PFSK-1 (cell line): ENCODE results near the gene CD300E.

Source experiments
- FOXP2 ChIP-seq: optimal IDR thresholded peaks from 2 replicates; pipeline ENCODE3; 2011; ENCODE audit warnings: borderline replicate concordance, control low read depth, inconsistent platforms; ENCODE audit not compliant: insufficient read depth; ENCODE audit errors: extremely low read length, extremely low read depth
- POLR2AphosphoS5 ChIP-seq: IDR thresholded peaks from 2 replicates; pipeline ENCODE4 v1.6.1; 2012; ENCODE audit warnings: low read depth, mild to moderate bottlenecking, control low read depth, low read length, moderate library complexity
- REST ChIP-seq, 2 experiments: IDR thresholded peaks; 2 replicates each; pipeline versions ENCODE4 v1.6.1 to v1.8.0; 2011 to 2012; ENCODE audit warnings: low read depth in 2 of 2, low read length in 2 of 2, control low read depth in 1 of 2, inconsistent platforms in 1 of 2, mild to moderate bottlenecking in 1 of 2, moderate library complexity in 1 of 2; ENCODE audit not compliant: insufficient read depth in 1 of 2
- SIN3A ChIP-seq: IDR thresholded peaks from 2 replicates; pipeline ENCODE4 v1.6.1; 2012; ENCODE audit warnings: mild to moderate bottlenecking, low read length, moderate library complexity, borderline replicate concordance; ENCODE audit not compliant: insufficient read depth
- TAF1 ChIP-seq: IDR thresholded peaks from 2 replicates; pipeline ENCODE4 v1.6.1; 2012; ENCODE audit warnings: low read length, control low read depth, borderline replicate concordance; ENCODE audit not compliant: insufficient read depth

The CD300E gene

GRCh38 chr17:74612046-74612445, 11.5 kb downstream of the CD300E start:
- no peak for TF ChIP-seq REST (IDR thresholded peaks at IDR 0.05; ENCODE audit: insufficient read depth in 1 of 2, low read depth in 2 of 2, low read length in 2 of 2)
- no peak for TF ChIP-seq POLR2AphosphoS5
- no peak for TF ChIP-seq SIN3A
- TF ChIP-seq TAF1: no peak
- TF ChIP-seq FOXP2: no peak

GRCh38 chr17:74610108-74610507, 13.4 kb downstream of the CD300E start:
- TF ChIP-seq REST (IDR thresholded peaks at IDR 0.05; ENCODE audit: insufficient read depth in 1 of 2, low read depth in 2 of 2, low read length in 2 of 2): peak; percentile 75 to 93
- no peak for TF ChIP-seq SIN3A

GRCh38 chr17:74608511-74608910, 15.0 kb downstream of the CD300E start:
- TF ChIP-seq SIN3A: no peak
- no peak for TF ChIP-seq TAF1
- TF ChIP-seq REST (IDR thresholded peaks at IDR 0.05; ENCODE audit: insufficient read depth in 1 of 2, low read depth in 2 of 2, low read length in 2 of 2): no peak
- TF ChIP-seq FOXP2: no peak
- no peak for TF ChIP-seq POLR2AphosphoS5

- no peak for TF ChIP-seq TAF1
- TF ChIP-seq POLR2AphosphoS5: no peak
- TF ChIP-seq SIN3A: no peak
- TF ChIP-seq FOXP2: no peak
- TF ChIP-seq REST (IDR thresholded peaks at IDR 0.05; ENCODE audit: insufficient read depth in 1 of 2, low read depth in 2 of 2, low read length in 2 of 2): no peak
These were observed 16.3 kb downstream of the CD300E start for GRCh38 chr17:74607221-74607620.

- TF ChIP-seq SIN3A (no peak), TAF1 (no peak), POLR2AphosphoS5 (no peak), REST (IDR thresholded peaks at IDR 0.05; ENCODE audit: insufficient read depth in 1 of 2, low read depth in 2 of 2, low read length in 2 of 2) (no peak), FOXP2 (no peak)
These were observed 17.5 kb downstream of the CD300E start for GRCh38 chr17:74606050-74606449.
